Coronary artery (tissue), 2 donors: ENCODE data around the gene TMEM150A.
A peak's percentile ranks its signal among the peaks of the same experiment; 100 is the strongest.
"Not testable (repeated sequence)": the region's sequence is repeated elsewhere in the genome, so short reads cannot be mapped to it uniquely, and the experiment has no call there.

Source experiments
- DNase-seq: peaks from one replicate; pipeline ENCODE4 v3.0.0-alpha.2; 2017; ENCODE audit warnings: low spot score
- H3K27ac ChIP-seq, 2 donors: fragments of 200-600 bp; sonication (generic); one replicate each; pipeline ENCODE4 v1.5.1; 2016 to 2019
- H3K4me3 ChIP-seq: fragments of 200-600 bp; sonication (generic); 2 replicates; pipeline ENCODE4 v1.5.1; 2016; ENCODE audit warnings: mild to moderate bottlenecking, moderate library complexity
- TF ChIP-seq, protein P1 (sequence below): fragments of 200-600 bp; sonication (generic); IDR thresholded peaks from one replicate; pipeline ENCODE4 v1.5.1; 2019; ENCODE audit warnings: antibody characterized with exemption

The TMEM150A gene

DNA sequence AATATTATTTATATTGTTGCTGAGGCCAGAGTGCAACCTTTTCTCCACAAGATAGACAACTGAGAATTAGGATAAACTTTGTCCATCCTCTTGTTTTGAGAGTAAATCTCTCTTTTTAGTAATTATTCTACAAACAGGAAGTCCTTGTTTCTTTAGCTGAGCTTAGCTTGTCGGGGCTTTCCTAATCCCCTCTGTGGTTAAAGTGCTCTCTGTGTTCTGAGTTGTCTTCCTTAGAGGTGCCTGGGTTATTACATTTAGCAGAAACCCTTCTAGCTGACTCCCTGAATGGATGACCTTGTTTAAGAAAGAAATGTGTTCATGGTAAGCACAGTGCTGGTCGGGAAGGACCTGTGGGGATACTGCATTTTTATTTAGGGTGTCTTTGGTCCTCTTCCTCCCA is 26.2 kb upstream of the TMEM150A start:
- DNase-seq, result no peak

DNA sequence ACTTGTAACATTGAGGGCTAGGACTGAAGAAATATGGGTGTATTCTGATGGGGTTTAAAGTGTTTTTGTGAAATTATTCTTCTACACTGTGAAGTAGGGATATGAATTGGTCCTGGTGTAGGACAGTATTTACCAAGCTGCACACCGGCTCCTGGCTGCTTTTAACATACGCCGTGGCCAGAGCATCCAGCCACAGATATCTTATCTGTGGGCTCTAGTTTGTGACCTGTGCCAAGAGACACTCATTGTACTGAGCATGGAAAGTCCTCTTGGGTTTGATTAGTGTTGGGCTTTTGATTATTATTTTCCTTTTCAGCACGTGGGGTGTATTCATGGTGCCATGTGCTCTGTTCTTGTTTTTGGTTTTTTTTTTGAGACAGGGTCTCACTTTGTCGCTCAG is 21.5 kb upstream of the TMEM150A start:
- Histone ChIP-seq H3K27ac (no peak overlapping the region), H3K4me3 (no peak overlapping the region)
- DNase-seq, result no peak
- TF ChIP-seq, protein P1, sequence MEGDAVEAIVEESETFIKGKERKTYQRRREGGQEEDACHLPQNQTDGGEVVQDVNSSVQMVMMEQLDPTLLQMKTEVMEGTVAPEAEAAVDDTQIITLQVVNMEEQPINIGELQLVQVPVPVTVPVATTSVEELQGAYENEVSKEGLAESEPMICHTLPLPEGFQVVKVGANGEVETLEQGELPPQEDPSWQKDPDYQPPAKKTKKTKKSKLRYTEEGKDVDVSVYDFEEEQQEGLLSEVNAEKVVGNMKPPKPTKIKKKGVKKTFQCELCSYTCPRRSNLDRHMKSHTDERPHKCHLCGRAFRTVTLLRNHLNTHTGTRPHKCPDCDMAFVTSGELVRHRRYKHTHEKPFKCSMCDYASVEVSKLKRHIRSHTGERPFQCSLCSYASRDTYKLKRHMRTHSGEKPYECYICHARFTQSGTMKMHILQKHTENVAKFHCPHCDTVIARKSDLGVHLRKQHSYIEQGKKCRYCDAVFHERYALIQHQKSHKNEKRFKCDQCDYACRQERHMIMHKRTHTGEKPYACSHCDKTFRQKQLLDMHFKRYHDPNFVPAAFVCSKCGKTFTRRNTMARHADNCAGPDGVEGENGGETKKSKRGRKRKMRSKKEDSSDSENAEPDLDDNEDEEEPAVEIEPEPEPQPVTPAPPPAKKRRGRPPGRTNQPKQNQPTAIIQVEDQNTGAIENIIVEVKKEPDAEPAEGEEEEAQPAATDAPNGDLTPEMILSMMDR, result no peak

More for the DNA sequence above, 26.2 kb upstream of the TMEM150A start:
- Histone ChIP-seq H3K4me3 (no peak overlapping the region), H3K27ac (no peak overlapping the region)
- TF ChIP-seq, protein P1, result no peak

DNA sequence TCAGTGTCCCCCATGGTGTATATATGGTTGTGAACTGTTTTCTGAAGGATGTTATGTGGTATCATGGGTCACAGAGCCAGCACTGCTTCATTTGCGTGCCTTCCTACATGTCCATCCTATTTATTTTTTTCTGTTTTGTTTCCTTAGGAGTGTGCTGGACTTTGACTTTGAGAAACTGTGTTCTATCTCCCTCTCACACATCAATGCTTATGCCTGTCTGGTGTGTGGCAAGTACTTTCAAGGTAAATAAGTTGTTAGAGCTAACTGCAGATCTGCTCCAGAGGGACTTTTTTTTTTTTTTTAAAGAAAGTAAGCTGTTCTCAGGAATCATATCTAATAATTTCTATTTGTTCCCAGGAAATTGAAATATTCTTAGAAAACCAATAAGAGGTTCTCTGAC is 18.8 kb upstream of the TMEM150A start:
- H3K4me3 ChIP-seq, result no peak overlapping the region
- no peak overlapping the region for H3K27ac ChIP-seq
- TF ChIP-seq, protein P1, result no peak
- DNase-seq, result no peak

DNA sequence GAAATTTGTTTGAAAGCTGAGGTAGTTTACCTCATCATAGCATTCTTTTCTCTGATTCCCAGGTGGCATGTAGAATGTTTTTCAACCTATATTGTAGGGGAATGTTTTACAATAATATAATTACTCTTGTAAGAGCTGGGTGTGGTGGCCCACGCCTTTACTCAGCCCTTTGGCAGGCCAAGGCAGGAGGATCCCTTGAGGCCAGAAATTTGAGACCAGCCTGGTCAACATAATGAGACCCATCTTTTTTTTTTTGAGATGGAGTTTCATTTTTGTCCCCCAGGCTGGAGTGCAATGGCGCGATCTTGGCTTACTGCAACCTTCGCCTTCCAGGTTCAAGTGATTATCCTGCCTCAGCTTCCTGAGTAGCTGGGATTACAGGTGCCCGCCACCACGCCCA is 17.1 kb upstream of the TMEM150A start:
- Histone ChIP-seq H3K4me3 (no peak overlapping the region), H3K27ac (no peak overlapping the region)
- DNase-seq, result no peak
- TF ChIP-seq, protein P1, result no peak

DNA sequence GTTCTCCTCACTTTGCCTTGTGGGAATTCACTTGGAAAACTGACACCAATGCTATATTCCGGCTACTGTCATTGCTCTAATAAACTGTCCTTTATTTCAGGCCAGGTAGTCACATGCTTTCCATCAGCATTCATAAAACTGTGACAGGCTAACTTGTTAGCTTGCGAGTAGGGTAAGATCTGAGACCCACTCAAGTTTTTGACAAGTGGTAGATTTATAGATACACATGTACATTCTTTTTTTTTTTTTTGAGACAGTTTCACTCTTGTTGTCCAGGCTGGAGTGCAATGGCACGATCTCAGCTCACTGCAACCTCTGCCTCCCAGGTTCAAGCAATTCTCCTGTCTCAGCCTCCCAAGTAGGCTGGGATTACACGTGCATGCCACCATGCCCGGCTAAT is 15.2 kb upstream of the TMEM150A start:
- H3K4me3 ChIP-seq, result peak overlapping the region; percentile 99
- not testable (repeated sequence) for DNase-seq, H3K27ac ChIP-seq

DNA sequence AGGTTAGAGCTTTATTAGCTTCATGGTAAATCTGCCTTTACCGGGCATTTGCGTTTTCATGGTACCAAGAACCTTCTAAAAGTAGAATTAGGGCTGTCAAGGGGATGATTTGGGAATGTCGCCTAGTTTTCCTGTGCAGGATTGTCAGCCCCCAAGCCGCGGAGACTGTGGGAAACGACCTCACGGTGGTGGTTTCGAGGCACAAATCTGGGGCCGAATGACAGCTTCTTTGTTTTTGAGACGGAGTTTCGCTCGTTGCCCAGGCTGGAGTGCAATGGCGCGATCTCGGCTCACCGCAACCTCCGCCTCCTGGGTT is 12.9 kb upstream of the TMEM150A start:
- Histone ChIP-seq H3K4me3 (peak overlapping the region; percentile 99), H3K27ac (peak overlapping the region in 1 of 2 donors; percentile 93)
- DNase-seq, result no peak
- TF ChIP-seq, protein P1, result no peak

DNA sequence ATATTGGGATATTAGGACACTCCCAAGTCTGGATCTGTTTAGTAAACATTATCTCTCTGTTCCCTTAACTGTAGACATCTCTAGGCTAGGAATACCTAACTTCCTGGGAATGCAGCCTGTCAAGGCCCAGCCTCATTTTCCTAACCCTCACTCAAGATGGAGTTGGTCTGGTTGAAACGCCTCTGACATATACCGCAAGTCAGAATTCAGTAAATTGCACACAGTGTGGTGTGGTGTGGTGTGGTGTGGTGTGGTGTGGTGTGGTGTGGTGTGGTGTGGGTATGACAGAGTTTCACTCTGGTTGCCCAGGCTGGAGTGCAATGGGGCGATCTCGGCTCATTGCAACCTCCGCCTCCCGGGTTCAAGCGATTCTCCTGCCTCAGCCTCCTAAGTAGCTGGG is 12.3 kb upstream of the TMEM150A start:
- H3K27ac ChIP-seq, DNase-seq, H3K4me3 ChIP-seq: not testable (repeated sequence)

DNA sequence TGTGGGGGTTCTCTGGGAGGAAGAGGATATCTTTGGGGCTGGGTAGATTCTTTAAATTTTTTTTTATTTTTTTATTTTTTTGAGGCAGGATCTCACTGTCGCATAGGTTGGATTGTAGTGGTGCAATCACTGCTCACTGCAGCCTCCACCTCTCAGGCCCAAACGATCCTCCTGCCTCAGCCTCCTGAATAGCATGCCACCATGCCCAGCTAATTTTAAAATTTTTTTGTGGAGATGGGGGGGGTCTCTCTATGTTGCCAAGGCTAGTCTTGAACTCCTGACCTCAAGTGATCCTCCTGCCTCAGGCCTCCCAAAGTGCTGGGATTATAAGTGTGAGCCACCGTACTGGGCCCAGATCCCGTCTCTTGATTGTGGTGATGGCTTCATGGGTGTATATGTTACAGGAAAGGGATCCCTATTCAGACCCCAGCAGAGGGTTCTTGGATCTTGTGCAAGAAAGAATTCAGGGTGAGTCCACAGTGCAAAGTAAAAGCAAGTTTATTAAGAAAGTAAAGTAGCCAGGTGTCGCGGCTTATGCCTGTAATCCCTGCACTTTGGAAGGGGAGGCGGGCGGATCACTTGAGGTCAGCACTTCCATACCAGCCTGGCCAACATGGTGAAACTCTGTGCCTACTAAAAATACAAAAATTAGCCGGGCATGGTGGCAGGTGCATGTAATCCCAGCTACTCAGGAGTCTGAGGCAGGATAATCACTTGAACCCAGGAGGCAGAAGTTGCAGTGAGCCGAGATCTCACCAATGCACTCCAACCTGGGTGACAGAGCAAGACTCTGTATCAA is 11.4 kb upstream of the TMEM150A start:
- TF ChIP-seq, protein P1, result no peak
- H3K4me3 ChIP-seq, result no peak overlapping the region
- no peak overlapping the region for H3K27ac ChIP-seq
- DNase-seq, result no peak
